IMR-90 (cell line): ENCODE measurements around the gene GPT2.

ENCODE experiments used
- POLR2A ChIP-seq: IDR thresholded peaks from 2 replicates; pipeline ENCODE4 v1.6.1; 2012; ENCODE audit warnings: mild to moderate bottlenecking, low read depth, low read length
- TF ChIP-seq, protein P1 (sequence below): conservative IDR thresholded peaks from 2 replicates; pipeline ENCODE4 v1.5.1; 2012; ENCODE audit warnings: mild to moderate bottlenecking, low read depth, low read length, improper control_type of control experiment

DNA sequence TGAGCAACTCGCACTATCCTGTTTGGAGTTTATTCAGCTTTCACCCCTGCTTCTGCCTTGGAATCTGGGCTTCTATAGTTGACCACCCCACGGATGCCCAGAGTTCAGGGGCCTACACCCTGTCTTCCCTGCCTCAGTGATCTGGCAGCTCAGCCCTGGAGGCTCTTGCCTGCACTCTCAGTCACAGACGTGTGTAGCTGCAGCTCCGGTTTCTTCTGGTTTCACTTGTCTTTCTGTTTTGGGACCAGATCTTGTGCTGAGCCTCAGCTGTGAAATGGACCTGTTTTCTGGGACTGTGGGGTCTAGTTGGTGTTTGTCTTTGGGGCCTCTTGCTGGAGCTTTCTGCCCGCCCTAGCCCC lies 5.8 kb downstream of the GPT2 start:
- TF ChIP-seq, protein P1, sequence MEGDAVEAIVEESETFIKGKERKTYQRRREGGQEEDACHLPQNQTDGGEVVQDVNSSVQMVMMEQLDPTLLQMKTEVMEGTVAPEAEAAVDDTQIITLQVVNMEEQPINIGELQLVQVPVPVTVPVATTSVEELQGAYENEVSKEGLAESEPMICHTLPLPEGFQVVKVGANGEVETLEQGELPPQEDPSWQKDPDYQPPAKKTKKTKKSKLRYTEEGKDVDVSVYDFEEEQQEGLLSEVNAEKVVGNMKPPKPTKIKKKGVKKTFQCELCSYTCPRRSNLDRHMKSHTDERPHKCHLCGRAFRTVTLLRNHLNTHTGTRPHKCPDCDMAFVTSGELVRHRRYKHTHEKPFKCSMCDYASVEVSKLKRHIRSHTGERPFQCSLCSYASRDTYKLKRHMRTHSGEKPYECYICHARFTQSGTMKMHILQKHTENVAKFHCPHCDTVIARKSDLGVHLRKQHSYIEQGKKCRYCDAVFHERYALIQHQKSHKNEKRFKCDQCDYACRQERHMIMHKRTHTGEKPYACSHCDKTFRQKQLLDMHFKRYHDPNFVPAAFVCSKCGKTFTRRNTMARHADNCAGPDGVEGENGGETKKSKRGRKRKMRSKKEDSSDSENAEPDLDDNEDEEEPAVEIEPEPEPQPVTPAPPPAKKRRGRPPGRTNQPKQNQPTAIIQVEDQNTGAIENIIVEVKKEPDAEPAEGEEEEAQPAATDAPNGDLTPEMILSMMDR, result no peak
- TF ChIP-seq POLR2A, result no peak
